SK-N-SH treated with all-trans-retinoic acid at 6 μM for 48 hours (cell line): ENCODE results near the gene GREB1.

Experiments
- ARNTL ChIP-seq: fragments of 450-650 bp; formaldehyde crosslinking; IDR thresholded peaks from 2 replicates; pipeline ENCODE4 v1.5.0; 2020; ENCODE audit warnings: low read depth, mild to moderate bottlenecking, moderate library complexity, borderline replicate concordance
- ESRRG ChIP-seq: fragments of 250-450 bp; sonication (Bioruptor Pico); IDR thresholded peaks from 2 replicates; pipeline ENCODE4 v1.6.1; 2021; ENCODE audit warnings: mild to moderate bottlenecking
- PATZ1 ChIP-seq: fragments of 250-450 bp; sonication (Bioruptor Pico); IDR thresholded peaks from 2 replicates; pipeline ENCODE4 v1.8.0; 2020; ENCODE audit warnings: mild to moderate bottlenecking, moderate library complexity, borderline replicate concordance
- PPARA ChIP-seq: fragments of 250-450 bp; sonication (Bioruptor Pico); IDR thresholded peaks from 2 replicates; pipeline ENCODE4 v1.5.0; 2020; ENCODE audit warnings: mild to moderate bottlenecking, borderline replicate concordance
- RARB ChIP-seq: fragments of 250-450 bp; sonication (Bioruptor Pico); IDR thresholded peaks from 2 replicates; pipeline ENCODE4 v1.8.0; 2021; ENCODE audit warnings: mild to moderate bottlenecking, moderate library complexity
- TSHZ2 ChIP-seq: fragments of 250-450 bp; sonication (Bioruptor Pico); IDR thresholded peaks from 2 replicates; pipeline ENCODE4 v1.5.0; 2020; ENCODE audit warnings: mild to moderate bottlenecking, moderate library complexity
- ZFP30 ChIP-seq: fragments of 450-650 bp; formaldehyde crosslinking; IDR thresholded peaks from 2 replicates; pipeline ENCODE4 v1.5.0; 2022; ENCODE audit warnings: mild to moderate bottlenecking, moderate library complexity

- TF ChIP-seq ZFP30, result no peak
- no peak for TF ChIP-seq ARNTL (CRISPR knock-in tag)
- no peak for TF ChIP-seq PPARA (CRISPR knock-in tag)
- TF ChIP-seq ESRRG (CRISPR knock-in tag), result no peak
- no peak for TF ChIP-seq TSHZ2 (CRISPR knock-in tag)
- TF ChIP-seq RARB (CRISPR knock-in tag), result no peak
- TF ChIP-seq PATZ1 (CRISPR knock-in tag), result no peak
These were observed 77.4 kb downstream of the GREB1 start for GRCh38 chr2:11611251-11611650.
